D721Med (cell line): ENCODE data around the gene MEGF6.
"Not testable (repeated sequence)": the region's sequence is repeated elsewhere in the genome, so short reads cannot be mapped to it uniquely, and the experiment has no call there.

ENCODE experiments used
- DNase-seq: peaks from one replicate; pipeline ENCODE4 v3.0.0; 2011; ENCODE audit warnings: low spot score; ENCODE audit not compliant: insufficient read length
- FAIRE-seq: peaks from 2 replicates; lab custom pipeline; 2011; peaks lifted over from hg19 to GRCh38; lab: Jason Lieb, UNC
- CTCF ChIP-seq: IDR thresholded peaks from 2 replicates; pipeline ENCODE4 v1.5.1; 2012; ENCODE audit warnings: mild to moderate bottlenecking, control low read depth; ENCODE audit not compliant: insufficient read depth; ENCODE audit errors: missing control alignments

The MEGF6 gene

GRCh38 chr1:3588395-3588794 is 22.9 kb downstream of the MEGF6 start:
- FAIRE-seq = no peak
- DNase-seq = no peak
- TF ChIP-seq CTCF = no peak

- no peak for FAIRE-seq
These were observed 24.1 kb downstream of the MEGF6 start for GRCh38 chr1:3586986-3587759.

GRCh38 chr1:3585940-3586568 is 25.3 kb downstream of the MEGF6 start:
- FAIRE-seq (no peak), DNase-seq (no peak)
- no peak for TF ChIP-seq CTCF

More at GRCh38 chr1:3586986-3587759, 24.1 kb downstream of the MEGF6 start:
- DNase-seq = no peak
- no peak for TF ChIP-seq CTCF

GRCh38 chr1:3585353-3585868 is 25.9 kb downstream of the MEGF6 start:
- FAIRE-seq, DNase-seq: not testable (repeated sequence)

- FAIRE-seq = no peak
- DNase-seq = no peak
- TF ChIP-seq CTCF = no peak
These were observed 26.4 kb downstream of the MEGF6 start for GRCh38 chr1:3584915-3585314.

GRCh38 chr1:3583751-3584150 is 27.6 kb downstream of the MEGF6 start:
- FAIRE-seq, DNase-seq: not testable (repeated sequence)

GRCh38 chr1:3581296-3582036 is 29.8 kb downstream of the MEGF6 start:
- DNase-seq (no peak), FAIRE-seq (no peak)
- TF ChIP-seq CTCF = no peak
